ENCODE measurements around the gene FBRSL1. TPM values are rescaled to one million over a fixed set of nuclear protein-coding genes. Genes with fewer than 3 reads are reported as not detected.
A peak's percentile ranks its signal among the peaks of the same experiment; 100 is the strongest.
"Not testable (repeated sequence)": the region's sequence is repeated elsewhere in the genome, so short reads cannot be mapped to it uniquely, and the experiment has no call there.

FBRSL1 gene
- 58.6 TPM for total RNA-seq
- long read RNA-seq, partial matches to known transcripts = 117 of 187 reads
- long read RNA-seq, other reads (novel, unspliced or antisense) = 70 of 187 reads

- ATAC-seq (ENCODE audit: poor library complexity) (peak; percentile 87), DNase-seq (peak; percentile 96)
- intact Hi-C loops (cut with DNase I) = no loop called here
Measured at GRCh38 chr12:132489602-132490266, at the start of gene FBRSL1. Gene FBRSL1, plus strand, starts transcription at chr12:132490151.

- not testable (repeated sequence) for DNase-seq; ATAC-seq (ENCODE audit: poor library complexity)
Measured at GRCh38 chr12:132440420-132440819, 49.5 kb upstream of the FBRSL1 start.

GRCh38 chr12:132441871-132442863, 47.8 kb upstream of the FBRSL1 start:
- DNase-seq = no peak
- intact Hi-C loops (cut with DNase I) = no loop called here

More at GRCh38 chr12:132440420-132440819, 49.5 kb upstream of the FBRSL1 start:
- intact Hi-C loops (cut with DNase I) = not testable (repeated sequence)

GRCh38 chr12:132443091-132443490, 46.9 kb upstream of the FBRSL1 start:
- DNase-seq (no peak), ATAC-seq (ENCODE audit: poor library complexity) (no peak)
- intact Hi-C loops (cut with DNase I) = no loop called here

More at GRCh38 chr12:132441871-132442863, 47.8 kb upstream of the FBRSL1 start:
- no peak for ATAC-seq (ENCODE audit: poor library complexity)

- intact Hi-C loops (cut with DNase I) = no loop called here
- ATAC-seq (ENCODE audit: poor library complexity) (no peak), DNase-seq (no peak)
Measured at GRCh38 chr12:132444283-132444682, 45.7 kb upstream of the FBRSL1 start.

- DNase-seq = no peak
- intact Hi-C loops (cut with DNase I) = no loop called here
Measured at GRCh38 chr12:132444957-132445883, 44.7 kb upstream of the FBRSL1 start.

GRCh38 chr12:132445884-132446632, 43.9 kb upstream of the FBRSL1 start:
- ATAC-seq (ENCODE audit: poor library complexity) = peak; percentile 71
- DNase-seq = peak; percentile 69
- intact Hi-C loops (cut with DNase I) = no loop called here

More at GRCh38 chr12:132444957-132445883, 44.7 kb upstream of the FBRSL1 start:
- peak; percentile 52 for ATAC-seq (ENCODE audit: poor library complexity)

GRCh38 chr12:132446633-132447326, 43.2 kb upstream of the FBRSL1 start:
- no peak for DNase-seq
- intact Hi-C loops (cut with DNase I) = no loop called here
- ATAC-seq (ENCODE audit: poor library complexity) = no peak

- ATAC-seq (ENCODE audit: poor library complexity) (no peak), DNase-seq (no peak)
- intact Hi-C loops (cut with DNase I) = no loop called here
Measured at GRCh38 chr12:132447327-132447720, 42.6 kb upstream of the FBRSL1 start.

- intact Hi-C loops (cut with DNase I) = no loop called here
- no peak for DNase-seq
- ATAC-seq (ENCODE audit: poor library complexity) = no peak
Measured at GRCh38 chr12:132447731-132448462, 42.1 kb upstream of the FBRSL1 start.

GRCh38 chr12:132448463-132448820, 41.5 kb upstream of the FBRSL1 start:
- intact Hi-C loops (cut with DNase I) = no loop called here
- DNase-seq = no peak
- ATAC-seq (ENCODE audit: poor library complexity) = no peak

GRCh38 chr12:132449565-132450417, 40.2 kb upstream of the FBRSL1 start:
- intact Hi-C loops (cut with DNase I) = no loop called here
- no peak for ATAC-seq (ENCODE audit: poor library complexity)
- DNase-seq = no peak

- intact Hi-C loops (cut with DNase I) = no loop called here
- ATAC-seq (ENCODE audit: poor library complexity) = no peak
- no peak for DNase-seq
Measured at GRCh38 chr12:132450418-132451171, 39.4 kb upstream of the FBRSL1 start.

GRCh38 chr12:132451172-132451835, 38.6 kb upstream of the FBRSL1 start:
- intact Hi-C loops (cut with DNase I) = no loop called here
- ATAC-seq (ENCODE audit: poor library complexity) (no peak), DNase-seq (no peak)

GRCh38 chr12:132451836-132452195, 38.1 kb upstream of the FBRSL1 start:
- ATAC-seq (ENCODE audit: poor library complexity) = no peak
- intact Hi-C loops (cut with DNase I) = no loop called here

More at GRCh38 chr12:132451836-132452195, 38.1 kb upstream of the FBRSL1 start:
- no peak for DNase-seq
